EH (cell line): ENCODE results near the gene TNFAIP8L1.

ENCODE experiments used
- DNase-seq: peaks from one replicate; pipeline ENCODE4 v3.0.0-alpha.2; 2015; ENCODE audit warnings: low read depth

The TNFAIP8L1 gene

GRCh38 chr19:4703671-4704316 is 64.5 kb downstream of the TNFAIP8L1 start:
- no peak for DNase-seq

DNA sequence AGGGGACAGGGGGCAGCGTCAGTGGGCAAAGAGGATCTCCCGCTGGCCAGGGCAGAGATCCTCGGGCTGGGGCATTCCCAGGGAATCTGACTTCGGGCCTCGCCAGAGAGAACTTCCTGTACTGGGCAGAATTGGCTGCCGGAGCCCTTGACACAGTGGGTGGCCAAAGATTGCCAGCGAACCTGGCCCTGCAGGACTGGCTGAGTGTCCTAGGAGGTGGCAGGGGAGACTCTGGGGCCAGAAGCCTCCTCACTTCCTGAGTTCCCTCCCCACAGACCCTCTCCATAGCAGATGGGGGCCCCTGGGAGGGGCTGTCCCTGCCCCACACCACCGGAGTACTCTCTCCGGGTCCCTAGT is 65.0 kb downstream of the TNFAIP8L1 start:
- no peak for DNase-seq
